Panc1 (cell line): ENCODE results near the gene BCAS2. TPM values are rescaled to one million over a fixed set of nuclear protein-coding genes. Genes with fewer than 3 reads are reported as not detected.

Experiments used
- ATAC-seq: fragments of 200-7000 bp; cut with Tn5 transposase; 2 replicates; pipeline ENCODE4 v1.9.1; 2020; ENCODE audit warnings: mild to moderate bottlenecking, moderate library complexity
- BruUV-seq: library from RNA; stranded (reverse); fragments of 400-500 nt; replicated peaks from 2 replicates; lab custom pipeline; 2021; lab: Mats Ljungman, UMichigan
- CTCF ChIA-PET: fragments of 300-600 bp; sonication (Branson Sonifier 250); formaldehyde crosslinking; loops from one replicate; lab custom pipeline; 2022; ENCODE audit warnings: antibody characterized with exemption; lab: Charles Lee
- POLR2A ChIA-PET: fragments of 300-600 bp; sonication (Branson Sonifier 250); formaldehyde crosslinking; loops from one replicate; lab custom pipeline; 2022; ENCODE audit warnings: antibody characterized with exemption; lab: Charles Lee
- DNase-seq: peaks from one replicate; pipeline ENCODE4 v3.0.0-alpha.2; 2010; ENCODE audit warnings: low read depth, low spot score
- H3K27ac ChIP-seq: 2 replicates; pipeline ENCODE4 v1.5.1; 2011; ENCODE audit warnings: mild to moderate bottlenecking, low read length, inconsistent platforms
- H3K27me3 ChIP-seq: fragments of 200-500 bp; sonication (Bioruptor generic); 2 replicates; pipeline ENCODE4 v1.6.0; 2014; ENCODE audit warnings: low read length, inconsistent platforms; ENCODE audit not compliant: control insufficient read depth, insufficient read depth
- H3K36me3 ChIP-seq: fragments of 200-500 bp; sonication (Bioruptor generic); 2 replicates; pipeline ENCODE4 v1.5.1; 2014; ENCODE audit warnings: inconsistent platforms, mild to moderate bottlenecking, low read length, moderate library complexity; ENCODE audit not compliant: control insufficient read depth, insufficient read depth
- H3K4me1 ChIP-seq: 2 replicates; pipeline ENCODE4 v1.5.1; 2011; ENCODE audit warnings: inconsistent platforms, mild to moderate bottlenecking, low read length, moderate library complexity; ENCODE audit not compliant: control insufficient read depth, insufficient read depth
- H3K4me3 ChIP-seq, 2 experiments: 2 replicates each; pipeline ENCODE4 v1.5.1; 2011 to 2012; ENCODE audit warnings: low read depth in 2 of 2, low read length in 2 of 2, mild to moderate bottlenecking in 2 of 2, inconsistent platforms in 1 of 2, moderate library complexity in 1 of 2
- H3K9me3 ChIP-seq: fragments of 200-500 bp; sonication (Bioruptor generic); 2 replicates; pipeline ENCODE4 v1.5.1; 2014; ENCODE audit warnings: low read depth, mild to moderate bottlenecking, inconsistent platforms, low read length, moderate library complexity; ENCODE audit not compliant: control insufficient read depth, insufficient read depth
- SIN3A ChIP-seq: IDR thresholded peaks from 2 replicates; pipeline ENCODE4 v1.6.1; 2012; ENCODE audit warnings: low read depth, mild to moderate bottlenecking, low read length, moderate library complexity, borderline replicate concordance; ENCODE audit not compliant: insufficient read depth
- TCF7L2 ChIP-seq: IDR thresholded peaks from 2 replicates; pipeline ENCODE4 v1.6.1; 2011; ENCODE audit warnings: mild to moderate bottlenecking, low read depth, low read length, inconsistent platforms
- in situ Hi-C: cut with HindIII; loops from 2 replicates; pipeline ENCODE4 v1.10.0; 2016; ENCODE audit warnings: low sequenced_read_pairs, low pct_unique_long_range_greater_than_20kb
- intact Hi-C: fragments of 100-400 bp; cut with micrococcal nuclease; formaldehyde crosslinking; loops from one replicate; pipeline ENCODE4 v1.10.0; 2022; ENCODE audit not compliant: unreplicated experiment
- total RNA-seq: library from RNA; stranded (reverse); gene quantifications from one replicate; pipeline ENCODE4 v1.2.1, GENCODE V29; 2021; ENCODE audit not compliant: unreplicated experiment
- TF ChIP-seq, protein P1 (sequence below), 2 experiments: IDR thresholded peaks; 2 replicates each; pipeline ENCODE4 v1.6.1; 2011 to 2012; ENCODE audit warnings: low read depth in 2 of 2, control low read depth in 1 of 2, low read length in 1 of 2, mild to moderate bottlenecking in 1 of 2, moderate library complexity in 1 of 2; ENCODE audit not compliant: insufficient read depth in 1 of 2

Gene BCAS2
- total RNA-seq, 1 experiment from 2014 or later: 23.5 TPM

DNA sequence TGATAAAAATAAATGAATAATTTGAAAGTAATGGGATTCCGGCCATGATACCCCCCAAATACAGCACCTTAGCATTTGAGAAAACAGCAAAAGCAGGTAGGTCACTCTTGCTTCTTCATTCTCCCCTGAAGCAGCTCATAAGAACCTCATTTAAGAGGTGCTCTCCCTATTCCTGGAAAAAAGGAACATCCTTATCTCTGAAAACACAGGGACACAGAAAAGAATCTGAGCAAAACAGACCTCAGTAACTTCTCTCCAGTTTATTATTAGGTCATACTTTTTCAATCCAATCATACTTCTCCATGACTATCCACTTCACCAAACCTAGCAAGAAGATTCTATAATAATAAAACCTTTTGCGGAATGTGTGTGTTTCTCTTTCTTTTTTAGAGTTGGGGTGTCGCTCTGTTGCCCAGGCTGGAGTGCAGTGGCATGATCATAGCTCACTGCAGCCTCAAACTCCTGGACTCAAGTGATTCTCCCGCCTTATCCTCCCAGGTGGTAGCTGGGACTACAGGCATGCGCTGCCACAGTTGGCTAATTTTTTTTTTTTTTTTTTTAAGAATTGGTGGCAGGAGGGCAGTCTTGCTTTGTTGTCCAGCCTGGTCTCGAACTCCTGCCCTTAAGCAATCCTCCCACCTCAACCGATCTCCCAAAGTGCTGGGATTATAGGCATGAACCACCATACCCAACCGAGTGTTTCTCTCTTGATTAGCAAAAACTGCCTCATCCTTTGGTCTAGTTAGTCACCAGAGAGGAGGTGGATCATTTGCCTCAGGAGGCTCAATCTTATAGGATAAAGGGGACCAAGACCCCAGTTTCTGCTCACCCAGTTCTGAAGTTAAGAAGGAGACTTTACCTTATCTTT, 59.8 kb downstream of the BCAS2 start:
- no peak for ATAC-seq
- no peak for DNase-seq
- TF ChIP-seq SIN3A: no peak
- no peak for TF ChIP-seq TCF7L2
- TF ChIP-seq, protein P1, sequence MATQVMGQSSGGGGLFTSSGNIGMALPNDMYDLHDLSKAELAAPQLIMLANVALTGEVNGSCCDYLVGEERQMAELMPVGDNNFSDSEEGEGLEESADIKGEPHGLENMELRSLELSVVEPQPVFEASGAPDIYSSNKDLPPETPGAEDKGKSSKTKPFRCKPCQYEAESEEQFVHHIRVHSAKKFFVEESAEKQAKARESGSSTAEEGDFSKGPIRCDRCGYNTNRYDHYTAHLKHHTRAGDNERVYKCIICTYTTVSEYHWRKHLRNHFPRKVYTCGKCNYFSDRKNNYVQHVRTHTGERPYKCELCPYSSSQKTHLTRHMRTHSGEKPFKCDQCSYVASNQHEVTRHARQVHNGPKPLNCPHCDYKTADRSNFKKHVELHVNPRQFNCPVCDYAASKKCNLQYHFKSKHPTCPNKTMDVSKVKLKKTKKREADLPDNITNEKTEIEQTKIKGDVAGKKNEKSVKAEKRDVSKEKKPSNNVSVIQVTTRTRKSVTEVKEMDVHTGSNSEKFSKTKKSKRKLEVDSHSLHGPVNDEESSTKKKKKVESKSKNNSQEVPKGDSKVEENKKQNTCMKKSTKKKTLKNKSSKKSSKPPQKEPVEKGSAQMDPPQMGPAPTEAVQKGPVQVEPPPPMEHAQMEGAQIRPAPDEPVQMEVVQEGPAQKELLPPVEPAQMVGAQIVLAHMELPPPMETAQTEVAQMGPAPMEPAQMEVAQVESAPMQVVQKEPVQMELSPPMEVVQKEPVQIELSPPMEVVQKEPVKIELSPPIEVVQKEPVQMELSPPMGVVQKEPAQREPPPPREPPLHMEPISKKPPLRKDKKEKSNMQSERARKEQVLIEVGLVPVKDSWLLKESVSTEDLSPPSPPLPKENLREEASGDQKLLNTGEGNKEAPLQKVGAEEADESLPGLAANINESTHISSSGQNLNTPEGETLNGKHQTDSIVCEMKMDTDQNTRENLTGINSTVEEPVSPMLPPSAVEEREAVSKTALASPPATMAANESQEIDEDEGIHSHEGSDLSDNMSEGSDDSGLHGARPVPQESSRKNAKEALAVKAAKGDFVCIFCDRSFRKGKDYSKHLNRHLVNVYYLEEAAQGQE (IDR thresholded peaks at IDR 0.05; ENCODE audit: insufficient read depth in 1 of 2, low read depth in 2 of 2, low read length in 1 of 2): no peak
- Histone ChIP-seq H3K27me3 (no peaks in the 10 kb centered on the region; the same call in 1 of the 2 replicates), H3K4me3 (no peak overlapping the region), H3K9me3 (no peaks in the 10 kb centered on the region), H3K4me1 (no peaks in the 10 kb centered on the region), H3K36me3 (no peaks in the 10 kb centered on the region), H3K27ac (no peak overlapping the region)
- no TSS peak for BruUV-seq
- ChIA-PET CTCF (no interaction called here), POLR2A (no interaction called here)
- in situ Hi-C loops: no loop called here
- intact Hi-C loops: no loop called here

Other genes with a start within 250 kb of the BCAS2 start
- 22.2 TPM for gene TRIM33, start 70.4 kb downstream of the BCAS2 start, total RNA-seq
- 1.1 TPM for gene DENND2C, start 88.4 kb upstream of the BCAS2 start, total RNA-seq
- gene AMPD1, start 113.9 kb upstream of the BCAS2 start, total RNA-seq: not detected
- gene NRAS, start 135.2 kb upstream of the BCAS2 start, total RNA-seq: 50.2 TPM
- 347 TPM for gene CSDE1, start 176.4 kb upstream of the BCAS2 start, total RNA-seq
- gene SIKE1, start 199.1 kb upstream of the BCAS2 start, total RNA-seq: 29.7 TPM